Measurements from ENCODE around the gene AURKA. TPM values are rescaled to one million over a fixed set of nuclear protein-coding genes. Genes with fewer than 3 reads are reported as not detected.

AURKA gene
- polyA plus RNA-seq, 1 of the 3 experiments (the other 2 are of a cell fraction) = 24.6 TPM

GRCh38 chr20:56438284-56438683 lies 46.3 kb upstream of the AURKA start:
- H3K4me1 ChIP-seq (ENCODE audit: control insufficient read depth in 1 of 2, insufficient read depth in 2 of 2, low read depth in 1 of 2, low read length in 1 of 2) = peaks cover 2 to 6% of the 10 kb centered on the region in 2 experiments; a peak in 2 of 4 replicates
- H3K4me2 ChIP-seq = no peak overlapping the region
- no peak for DNase-seq
- H4K20me1 ChIP-seq (ENCODE audit: insufficient read depth) = no peaks in the 10 kb centered on the region
- CTCF ChIA-PET = no interaction called here
- no peaks in the 10 kb centered on the region for H3K9me2 ChIP-seq
- POLR2A ChIA-PET = no interaction called here
- H3F3A ChIP-seq (replicated peaks; ENCODE audit: insufficient read depth) = peaks cover 17% of the 10 kb centered on the region
- H2AFZ ChIP-seq (ENCODE audit: low read depth) = no peak overlapping the region
- no peak overlapping the region for H3K9ac ChIP-seq
- no peak overlapping the region for H3K27ac ChIP-seq (ENCODE audit: low read depth in 2 of 2, low read length in 1 of 2)
- H3K4me3 ChIP-seq (ENCODE audit: low read depth in 2 of 2, low read length in 1 of 2) = no peak overlapping the region
- H3K27me3 ChIP-seq (ENCODE audit: insufficient read depth) = no peaks in the 10 kb centered on the region
- H3K9me3 ChIP-seq = no peaks in the 10 kb centered on the region
- H3K79me2 ChIP-seq (ENCODE audit: insufficient read depth) = no peaks in the 10 kb centered on the region
- 91% methylated on average over 4 of the region's 4 CpGs for WGBS (ENCODE audit: low lambda C conversion rate)
- TF ChIP-seq, protein P1, sequence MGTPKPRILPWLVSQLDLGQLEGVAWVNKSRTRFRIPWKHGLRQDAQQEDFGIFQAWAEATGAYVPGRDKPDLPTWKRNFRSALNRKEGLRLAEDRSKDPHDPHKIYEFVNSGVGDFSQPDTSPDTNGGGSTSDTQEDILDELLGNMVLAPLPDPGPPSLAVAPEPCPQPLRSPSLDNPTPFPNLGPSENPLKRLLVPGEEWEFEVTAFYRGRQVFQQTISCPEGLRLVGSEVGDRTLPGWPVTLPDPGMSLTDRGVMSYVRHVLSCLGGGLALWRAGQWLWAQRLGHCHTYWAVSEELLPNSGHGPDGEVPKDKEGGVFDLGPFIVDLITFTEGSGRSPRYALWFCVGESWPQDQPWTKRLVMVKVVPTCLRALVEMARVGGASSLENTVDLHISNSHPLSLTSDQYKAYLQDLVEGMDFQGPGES (IDR thresholded peaks at IDR 0.05; ENCODE audit: low read depth, low read length) = no peak
- TF ChIP-seq YY1 (IDR thresholded peaks at IDR 0.05; ENCODE audit: low read depth) (no peak), SIN3A (IDR thresholded peaks at IDR 0.05; ENCODE audit: borderline replicate concordance, low read depth, low read length) (no peak), EZH2phosphoT487 (IDR thresholded peaks at IDR 0.05; ENCODE audit: borderline replicate concordance, low read depth) (no peak), JUND (IDR thresholded peaks at IDR 0.05) (no peak), FOXJ3 (CRISPR knock-in tag; IDR thresholded peaks at IDR 0.05) (no peak), TEAD4 (IDR thresholded peaks at IDR 0.05; ENCODE audit: borderline replicate concordance, insufficient read depth) (no peak), CHD2 (IDR thresholded peaks at IDR 0.05; ENCODE audit: low read length, partially characterized antibody) (no peak), MEF2A (IDR thresholded peaks at IDR 0.05; ENCODE audit: borderline replicate concordance, low read depth) (no peak), NRF1 (IDR thresholded peaks at IDR 0.05; ENCODE audit: low read depth, low read length) (no peak), TAF1 (IDR thresholded peaks at IDR 0.05; ENCODE audit: borderline replicate concordance, low read depth, low read length) (no peak), FOXM1 (IDR thresholded peaks at IDR 0.05; ENCODE audit: low read depth) (no peak), FOSL2 (IDR thresholded peaks at IDR 0.05; ENCODE audit: borderline replicate concordance, low read depth) (no peak), ELF1 (IDR thresholded peaks at IDR 0.05) (no peak), RAD21 (IDR thresholded peaks at IDR 0.05; ENCODE audit: low read length) (no peak)
- TF ChIP-seq, protein P2, sequence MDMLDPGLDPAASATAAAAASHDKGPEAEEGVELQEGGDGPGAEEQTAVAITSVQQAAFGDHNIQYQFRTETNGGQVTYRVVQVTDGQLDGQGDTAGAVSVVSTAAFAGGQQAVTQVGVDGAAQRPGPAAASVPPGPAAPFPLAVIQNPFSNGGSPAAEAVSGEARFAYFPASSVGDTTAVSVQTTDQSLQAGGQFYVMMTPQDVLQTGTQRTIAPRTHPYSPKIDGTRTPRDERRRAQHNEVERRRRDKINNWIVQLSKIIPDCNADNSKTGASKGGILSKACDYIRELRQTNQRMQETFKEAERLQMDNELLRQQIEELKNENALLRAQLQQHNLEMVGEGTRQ (IDR thresholded peaks at IDR 0.05; ENCODE audit: borderline replicate concordance, low read depth, low read length) = no peak
- TF ChIP-seq, protein P3, sequence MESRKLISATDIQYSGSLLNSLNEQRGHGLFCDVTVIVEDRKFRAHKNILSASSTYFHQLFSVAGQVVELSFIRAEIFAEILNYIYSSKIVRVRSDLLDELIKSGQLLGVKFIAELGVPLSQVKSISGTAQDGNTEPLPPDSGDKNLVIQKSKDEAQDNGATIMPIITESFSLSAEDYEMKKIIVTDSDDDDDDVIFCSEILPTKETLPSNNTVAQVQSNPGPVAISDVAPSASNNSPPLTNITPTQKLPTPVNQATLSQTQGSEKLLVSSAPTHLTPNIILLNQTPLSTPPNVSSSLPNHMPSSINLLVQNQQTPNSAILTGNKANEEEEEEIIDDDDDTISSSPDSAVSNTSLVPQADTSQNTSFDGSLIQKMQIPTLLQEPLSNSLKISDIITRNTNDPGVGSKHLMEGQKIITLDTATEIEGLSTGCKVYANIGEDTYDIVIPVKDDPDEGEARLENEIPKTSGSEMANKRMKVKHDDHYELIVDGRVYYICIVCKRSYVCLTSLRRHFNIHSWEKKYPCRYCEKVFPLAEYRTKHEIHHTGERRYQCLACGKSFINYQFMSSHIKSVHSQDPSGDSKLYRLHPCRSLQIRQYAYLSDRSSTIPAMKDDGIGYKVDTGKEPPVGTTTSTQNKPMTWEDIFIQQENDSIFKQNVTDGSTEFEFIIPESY (IDR thresholded peaks at IDR 0.05; ENCODE audit: borderline replicate concordance, low read depth) = no peak
- TF ChIP-seq, protein P4, sequence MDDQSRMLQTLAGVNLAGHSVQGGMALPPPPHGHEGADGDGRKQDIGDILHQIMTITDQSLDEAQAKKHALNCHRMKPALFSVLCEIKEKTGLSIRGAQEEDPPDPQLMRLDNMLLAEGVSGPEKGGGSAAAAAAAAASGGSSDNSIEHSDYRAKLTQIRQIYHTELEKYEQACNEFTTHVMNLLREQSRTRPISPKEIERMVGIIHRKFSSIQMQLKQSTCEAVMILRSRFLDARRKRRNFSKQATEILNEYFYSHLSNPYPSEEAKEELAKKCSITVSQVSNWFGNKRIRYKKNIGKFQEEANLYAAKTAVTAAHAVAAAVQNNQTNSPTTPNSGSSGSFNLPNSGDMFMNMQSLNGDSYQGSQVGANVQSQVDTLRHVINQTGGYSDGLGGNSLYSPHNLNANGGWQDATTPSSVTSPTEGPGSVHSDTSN (IDR thresholded peaks at IDR 0.05) = no peak
- no peaks in the 10 kb centered on the region for H3K36me3 ChIP-seq (replicated peaks in 1 of 2; ENCODE audit: control insufficient read depth in 1 of 2, insufficient read depth in 2 of 2, low read length in 1 of 2)

All from SK-N-SH (cell line).